ENCODE data around the gene OR2F2. TPM values are rescaled to one million over a fixed set of nuclear protein-coding genes. Genes with fewer than 3 reads are reported as not detected.

OR2F2 gene
- polyA plus RNA-seq, 3 donors: not detected

- H3K36me3 Mint-ChIP-seq: no peaks in the 10 kb centered on the region
- intact Hi-C loops (cut with micrococcal nuclease): no loop called here
- peaks cover 5 to 15% (median 7%) of the 10 kb centered on the region in 7 donors for H3K9me3 Mint-ChIP-seq
- H3K27me3 Mint-ChIP-seq (ENCODE audit: low read depth in 3 of 3): peaks cover 1 to 2% (median 2%) of the 10 kb centered on the region in 3 donors
- Histone ChIP-seq H3K27ac (ENCODE audit: low read depth in 1 of 2, low read length in 2 of 2) (no peak overlapping the region), H3K36me3 (replicated peaks in 1 of 2; ENCODE audit: control insufficient read depth in 1 of 2, insufficient read depth in 2 of 2, low read length in 2 of 2) (no peaks in the 10 kb centered on the region), H3K9ac (ENCODE audit: insufficient read depth, low read length, poor library complexity, severe bottlenecking) (no peak overlapping the region), H3K79me2 (ENCODE audit: insufficient read depth, low read length) (no peaks in the 10 kb centered on the region), H3K9me3 (replicated peaks in 1 of 2; ENCODE audit: control insufficient read depth in 1 of 2, insufficient read depth in 1 of 2, low read length in 2 of 2) (peaks cover 0 to 6% of the 10 kb centered on the region in 2 donors), H3K4me1 (ENCODE audit: control insufficient read depth in 1 of 2, insufficient read depth in 2 of 2, low read length in 2 of 2) (no peaks in the 10 kb centered on the region), H3K27me3 (ENCODE audit: control insufficient read depth in 2 of 2, insufficient read depth in 2 of 2, low read length in 2 of 2) (no peaks in the 10 kb centered on the region), H2AFZ (ENCODE audit: insufficient read depth, low read depth, low read length, poor library complexity, severe bottlenecking) (no peak overlapping the region), H3K4me2 (replicated peaks; ENCODE audit: extremely low read depth, low read length, poor library complexity, severe bottlenecking) (no peak overlapping the region), H4K20me1 (ENCODE audit: insufficient read depth, low read length) (no peaks in the 10 kb centered on the region), H3K4me3 (replicated peaks in 1 of 3; ENCODE audit: low read depth in 2 of 3, low read length in 3 of 3) (no peak overlapping the region)
- DNase-seq: no peak
- H3K4me3 Mint-ChIP-seq: no peak overlapping the region
- no peak for TF ChIP-seq CTCF (IDR thresholded peaks at IDR 0.05)
- H3K27ac Mint-ChIP-seq: no peak overlapping the region
- WGBS (ENCODE audit: insufficient coverage): no CpG with 5 or more reads among the region's 4 CpGs
- H3K4me1 Mint-ChIP-seq: no peaks in the 10 kb centered on the region
These were observed 1.3 kb downstream of the OR2F2 start for GRCh38 chr7:143936087-143937009.

GRCh38 chr7:143938379-143939243, 3.6 kb downstream of the OR2F2 start:
- no peak overlapping the region for H2AFZ ChIP-seq (ENCODE audit: insufficient read depth, low read depth, low read length, poor library complexity, severe bottlenecking)
- WGBS (ENCODE audit: insufficient coverage): no CpG with 5 or more reads among the region's 5 CpGs

More at GRCh38 chr7:143938379-143939243, 3.6 kb downstream of the OR2F2 start:
- H3K4me3 ChIP-seq (replicated peaks in 1 of 3; ENCODE audit: low read depth in 2 of 3, low read length in 3 of 3): no peak overlapping the region
- Mint-ChIP-seq H3K36me3 (no peaks in the 10 kb centered on the region), H3K4me3 (no peak overlapping the region), H3K27me3 (ENCODE audit: low read depth in 3 of 3) (peaks cover 0 to 4% (median 2%) of the 10 kb centered on the region in 3 donors), H3K27ac (no peak overlapping the region), H3K4me1 (no peaks in the 10 kb centered on the region), H3K9me3 (peaks cover 3 to 18% (median 4%) of the 10 kb centered on the region in 7 donors)
- H3K9me3 ChIP-seq (replicated peaks in 1 of 2; ENCODE audit: control insufficient read depth in 1 of 2, insufficient read depth in 1 of 2, low read length in 2 of 2): peaks cover 0 to 4% of the 10 kb centered on the region in 2 donors
- H3K4me2 ChIP-seq (replicated peaks; ENCODE audit: extremely low read depth, low read length, poor library complexity, severe bottlenecking): no peak overlapping the region
- no peaks in the 10 kb centered on the region for H3K27me3 ChIP-seq (ENCODE audit: control insufficient read depth in 2 of 2, insufficient read depth in 2 of 2, low read length in 2 of 2)
- no peak overlapping the region for H3K27ac ChIP-seq (ENCODE audit: low read depth in 1 of 2, low read length in 2 of 2)
- TF ChIP-seq CTCF (IDR thresholded peaks at IDR 0.05): no peak
- H3K79me2 ChIP-seq (ENCODE audit: insufficient read depth, low read length): no peaks in the 10 kb centered on the region
- no peak for DNase-seq
- intact Hi-C loops (cut with micrococcal nuclease): no loop called here
- no peak overlapping the region for H3K9ac ChIP-seq (ENCODE audit: insufficient read depth, low read length, poor library complexity, severe bottlenecking)
- no peaks in the 10 kb centered on the region for H3K36me3 ChIP-seq (replicated peaks in 1 of 2; ENCODE audit: control insufficient read depth in 1 of 2, insufficient read depth in 2 of 2, low read length in 2 of 2)
- H3K4me1 ChIP-seq (ENCODE audit: control insufficient read depth in 1 of 2, insufficient read depth in 2 of 2, low read length in 2 of 2): no peaks in the 10 kb centered on the region
- H4K20me1 ChIP-seq (ENCODE audit: insufficient read depth, low read length): no peaks in the 10 kb centered on the region

Data from CD14-positive monocyte (primary cell).